COLO668 (cell line): ENCODE results near the gene ATAD1.
"Not testable (repeated sequence)": the region's sequence is repeated elsewhere in the genome, so short reads cannot be mapped to it uniquely, and the experiment has no call there.

Experiments
- DNase-seq: peaks from one replicate; lab custom pipeline; 2025; ENCODE audit not compliant: unreplicated experiment; lab: John Stamatoyannopoulos, UW

Gene ATAD1

GRCh38 chr10:87803831-87804230 is 14.2 kb downstream of the ATAD1 start:
- no peak for DNase-seq

- no peak for DNase-seq
Observed at GRCh38 chr10:87803328-87803727, 14.7 kb downstream of the ATAD1 start.

GRCh38 chr10:87801813-87802435 is 16.1 kb downstream of the ATAD1 start:
- DNase-seq: not testable (repeated sequence)

GRCh38 chr10:87799860-87800259 is 18.2 kb downstream of the ATAD1 start:
- DNase-seq: no peak

- no peak for DNase-seq
Observed at GRCh38 chr10:87798082-87798481, 19.9 kb downstream of the ATAD1 start.

GRCh38 chr10:87794285-87794684 is 23.7 kb downstream of the ATAD1 start:
- DNase-seq: no peak

GRCh38 chr10:87790185-87790584 is 27.8 kb downstream of the ATAD1 start:
- DNase-seq: no peak

GRCh38 chr10:87786421-87786820 is 31.6 kb downstream of the ATAD1 start:
- no peak for DNase-seq

- no peak for DNase-seq
Observed at GRCh38 chr10:87782721-87783120, 35.3 kb downstream of the ATAD1 start.

- DNase-seq: no peak
Observed at GRCh38 chr10:87781545-87781944, 36.5 kb downstream of the ATAD1 start.

- DNase-seq: no peak
Observed at GRCh38 chr10:87776328-87776727, 41.7 kb downstream of the ATAD1 start.

GRCh38 chr10:87775766-87776165 is 42.3 kb downstream of the ATAD1 start:
- DNase-seq: no peak

GRCh38 chr10:87771871-87772500 is 46.0 kb downstream of the ATAD1 start:
- no peak for DNase-seq

GRCh38 chr10:87767253-87767652 is 50.8 kb downstream of the ATAD1 start:
- DNase-seq: no peak

- no peak for DNase-seq
Observed at GRCh38 chr10:87765666-87766376, 52.2 kb downstream of the ATAD1 start.

- DNase-seq: no peak
Observed at GRCh38 chr10:87764072-87764934, 53.7 kb downstream of the ATAD1 start.

GRCh38 chr10:87763086-87763861 is 54.8 kb downstream of the ATAD1 start:
- DNase-seq: no peak

GRCh38 chr10:87761892-87762291 is 56.1 kb downstream of the ATAD1 start:
- DNase-seq: no peak

GRCh38 chr10:87761153-87761552 is 56.9 kb downstream of the ATAD1 start:
- no peak for DNase-seq

- DNase-seq: no peak
Observed at GRCh38 chr10:87760195-87760905, 57.7 kb downstream of the ATAD1 start.
